ENCODE measurements around the gene NOVA2. TPM values are rescaled to one million over a fixed set of nuclear protein-coding genes. Genes with fewer than 3 reads are reported as not detected.

The NOVA2 gene
- total and polyA plus RNA-seq, 2 of the 8 experiments (the other 6 are each of a cell fraction or from before 2014, with no cell fraction given): 3.2 to 24.6 TPM

DNA sequence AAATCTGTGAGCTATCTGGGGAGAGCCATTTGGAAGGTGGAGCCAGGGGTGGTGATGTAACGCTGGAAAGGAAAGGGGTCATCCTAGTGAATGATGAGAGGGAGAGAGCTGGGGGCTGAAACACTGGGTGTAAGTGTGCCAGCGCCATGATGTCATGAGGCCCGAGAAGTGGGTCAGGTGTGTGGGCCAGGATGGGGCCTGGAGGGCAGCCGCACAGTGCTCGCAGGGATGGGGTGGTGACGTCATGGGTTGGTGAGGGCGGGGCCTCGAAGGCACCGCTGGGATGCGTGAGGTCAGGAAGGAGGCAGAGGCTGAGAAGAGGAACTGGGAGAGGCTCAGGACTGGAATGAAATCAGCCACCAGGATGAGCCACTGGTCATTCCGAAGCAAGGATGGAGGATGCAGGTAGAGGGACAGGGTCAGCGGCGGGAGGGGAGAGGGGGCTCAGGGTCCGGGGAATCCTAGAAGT is 26.0 kb upstream of the NOVA2 start:
- peak overlapping the region in 1 of 4 experiments; percentile 61; a peak in 1 of 7 replicates for H3K9ac ChIP-seq (replicated peaks in 1 of 4; ENCODE audit: extremely low read depth in 1 of 4, low read depth in 3 of 4, low read length in 3 of 4)
- DNase-seq (ENCODE audit: low read depth in 1 of 2, low spot score in 2 of 2): peak in 1 of 2 experiments; percentile 86
- CTCF ChIA-PET (ENCODE audit: partially characterized antibody): interaction anchor here (1.1 to 2.0 kb wide), 2 partner anchors 10 to 86 kb away, joined by 3 to 9 read pairs; no protein-coding TSS in a partner anchor

More for the DNA sequence above, 26.0 kb upstream of the NOVA2 start:
- peaks cover 3 to 10% (median 4%) of the 10 kb centered on the region in 4 experiments; a peak in 6 of 7 replicates for H3K4me1 ChIP-seq (replicated peaks in 1 of 4; ENCODE audit: control insufficient read depth in 3 of 4, insufficient read depth in 4 of 4, low read length in 3 of 4)
- H2BK15ac ChIP-seq (ENCODE audit: low read length): no peak overlapping the region
- no peak overlapping the region for H3K14ac ChIP-seq (ENCODE audit: insufficient read length)
- H3K36me3 ChIP-seq (ENCODE audit: control insufficient read depth in 2 of 4, insufficient read depth in 4 of 4, low read length in 3 of 4): 0 out of 8 replicates have a peak, but pooled peaks cover 0 to 8% (median 0%) of the 10 kb centered on the region in 4 experiments
- H2BK20ac ChIP-seq (ENCODE audit: low read length): no peak overlapping the region
- H2AFZ ChIP-seq (ENCODE audit: low read length): 0 out of 2 replicates have a peak overlapping the region, but pooled peaks have one; percentile 52
- no peak overlapping the region for H3K23ac ChIP-seq (ENCODE audit: insufficient read length)
- peak overlapping the region; percentile 47 to 85 (median 61); a peak in 7 of 8 replicates for H3K4me3 ChIP-seq (ENCODE audit: extremely low read depth in 1 of 4, insufficient read depth in 2 of 4, low read depth in 3 of 4, low read length in 4 of 4)
- H3K18ac ChIP-seq (ENCODE audit: extremely low read depth, low read length): no peak overlapping the region
- WGBS, 2 experiments (ENCODE audit: extremely low coverage in 1 of 2, insufficient coverage in 1 of 2, insufficient read length in 1 of 2, insufficient replicate concordance in 2 of 2, low coverage in 1 of 2, low lambda C conversion rate in 2 of 2, missing lambda C conversion rate in 1 of 2): 6% methylated on average over 14 of the region's 14 CpGs; no CpG with 5 or more reads in 1 of the 2 experiments
- peak overlapping the region; percentile 97 to 98 for H3K4me2 ChIP-seq (ENCODE audit: insufficient read depth in 1 of 2, low read depth in 2 of 2, low read length in 2 of 2)
- no peak for FAIRE-seq
- 0 out of 2 replicates have a peak overlapping the region, but pooled peaks have one; percentile 37 for H2BK5ac ChIP-seq (ENCODE audit: low read depth, low read length)
- no peak overlapping the region; the same call in 1 of the 2 replicates for H4K8ac ChIP-seq (ENCODE audit: extremely low read depth, insufficient read depth, low read length)
- POLR2A ChIA-PET (ENCODE audit: partially characterized antibody): interaction anchor here (1.3 to 1.5 kb wide), 3 partner anchors 12 to 114 kb away, joined by 3 read pairs; partner anchors contain the start of gene IRF2BP1
- H2AK5ac ChIP-seq (ENCODE audit: low read depth, low read length): no peak overlapping the region
- peak overlapping the region; percentile 48 for H4K91ac ChIP-seq (replicated peaks; ENCODE audit: insufficient read length, low read length)
- peaks cover 2 to 3% of the 10 kb centered on the region in 2 experiments for H4K20me1 ChIP-seq (replicated peaks in 1 of 2; ENCODE audit: control insufficient read depth in 1 of 2, insufficient read depth in 2 of 2, low read length in 2 of 2)
- H3K4ac ChIP-seq (replicated peaks; ENCODE audit: insufficient read length, low read depth, low read length): no peak overlapping the region
- H4K5ac ChIP-seq (ENCODE audit: insufficient read length, low read depth, low read length): no peak overlapping the region
- peaks cover 0 to 9% of the 10 kb centered on the region in 2 experiments; a peak in 2 of 4 replicates for H3K79me2 ChIP-seq (ENCODE audit: control insufficient read depth in 1 of 2, insufficient read depth in 2 of 2, low read length in 2 of 2)
- peaks cover 14% of the 10 kb centered on the region for H3K23me2 ChIP-seq (ENCODE audit: low read depth, low read length)
- H3K27me3 ChIP-seq (replicated peaks in 1 of 4; ENCODE audit: control insufficient read depth in 3 of 4, extremely low read depth in 1 of 4, insufficient read depth in 3 of 4, low read length in 3 of 4): no peaks in the 10 kb centered on the region
- peak overlapping the region; percentile 50; the same call in 1 of the 2 replicates for H2BK12ac ChIP-seq (ENCODE audit: low read depth, low read length)
- H3K56ac ChIP-seq (replicated peaks; ENCODE audit: insufficient read length, low read depth, low read length): no peak overlapping the region
- TF ChIP-seq ATF2 (IDR thresholded peaks at IDR 0.05; ENCODE audit: low read length) (peak; percentile 88), SIRT6 (IDR thresholded peaks at IDR 0.05; ENCODE audit: low read length) (no peak), ASH2L (IDR thresholded peaks at IDR 0.05; ENCODE audit: low read length) (no peak), JUN (IDR thresholded peaks at IDR 0.05; ENCODE audit: low read depth, low read length) (peak; percentile 57; the same call in 1 of the 2 replicates), JUND (IDR thresholded peaks at IDR 0.05; ENCODE audit: low read length) (peak; percentile 98), KDM4A (IDR thresholded peaks at IDR 0.05; ENCODE audit: low read depth, low read length, severe bottlenecking) (peak; percentile 10), CREB1 (IDR thresholded peaks at IDR 0.05) (peak; percentile 94), TAF1 (IDR thresholded peaks at IDR 0.05; ENCODE audit: low read depth, low read length) (peak; percentile 37; the same call in 1 of the 2 replicates), MAX (IDR thresholded peaks at IDR 0.05) (peak; percentile 39; the same call in 1 of the 2 replicates)
- H3K27ac ChIP-seq (ENCODE audit: low read depth, low read length): no peak overlapping the region
- H2BK120ac ChIP-seq (replicated peaks; ENCODE audit: low read depth, low read length): no peak overlapping the region
- H3K9me3 ChIP-seq (ENCODE audit: insufficient read depth in 2 of 2, low read depth in 1 of 2, low read length in 1 of 2): no peaks in the 10 kb centered on the region
- H3K79me1 ChIP-seq (ENCODE audit: low read depth, low read length): peaks cover 7% of the 10 kb centered on the region; the same call in 1 of the 2 replicates
